ENCODE results near the gene PYM1.

PYM1 gene

GRCh38 chr12:55946553-55946952, 18.9 kb upstream of the PYM1 start:
- H3K9me3 ChIP-seq (ENCODE audit: insufficient read depth, low read depth, low read length): no peaks in the 10 kb centered on the region
- no peaks in the 10 kb centered on the region for H3K9me2 ChIP-seq (replicated peaks; ENCODE audit: low read depth, low read length)
- no peak overlapping the region for H2AFZ ChIP-seq (ENCODE audit: low read length)
- no peak overlapping the region for H3K9ac ChIP-seq (ENCODE audit: low read depth, low read length, poor library complexity, severe bottlenecking)
- H3F3A ChIP-seq (ENCODE audit: low read depth): no peaks in the 10 kb centered on the region
- H3K4me3 ChIP-seq (ENCODE audit: low read length, poor library complexity, severe bottlenecking): no peak overlapping the region
- H4K20me1 ChIP-seq (ENCODE audit: insufficient read depth, low read length, poor library complexity, severe bottlenecking): no peaks in the 10 kb centered on the region
- no peak for TF ChIP-seq EZH2phosphoT487 (IDR thresholded peaks at IDR 0.05; ENCODE audit: borderline replicate concordance)
- TF ChIP-seq CTCF (conservative IDR thresholded peaks at IDR 0.05; ENCODE audit: low read length): no peak
- H3K4me1 ChIP-seq (ENCODE audit: insufficient read depth, low read length, poor library complexity, severe bottlenecking): no peaks in the 10 kb centered on the region
- H3K79me2 ChIP-seq (ENCODE audit: insufficient read depth, low read length): no peaks in the 10 kb centered on the region
- H3K4me2 ChIP-seq (ENCODE audit: low read depth, low read length, poor library complexity, severe bottlenecking): no peak overlapping the region
- H3K36me3 ChIP-seq (ENCODE audit: insufficient read depth, low read length): peaks cover 27% of the 10 kb centered on the region; the same call in 1 of the 2 replicates
- H3K27me3 ChIP-seq (ENCODE audit: insufficient read depth, low read length, poor library complexity, severe bottlenecking): no peaks in the 10 kb centered on the region

GRCh38 chr12:55942577-55943136, 15.0 kb upstream of the PYM1 start:
- H3K79me2 ChIP-seq (ENCODE audit: insufficient read depth, low read length): no peaks in the 10 kb centered on the region
- H3K4me1 ChIP-seq (ENCODE audit: insufficient read depth, low read length, poor library complexity, severe bottlenecking): peaks cover 5% of the 10 kb centered on the region
- peaks cover 27% of the 10 kb centered on the region; the same call in 1 of the 2 replicates for H3K36me3 ChIP-seq (ENCODE audit: insufficient read depth, low read length)
- no peaks in the 10 kb centered on the region for H3K27me3 ChIP-seq (ENCODE audit: insufficient read depth, low read length, poor library complexity, severe bottlenecking)
- TF ChIP-seq EZH2phosphoT487 (IDR thresholded peaks at IDR 0.05; ENCODE audit: borderline replicate concordance) (no peak), CTCF (conservative IDR thresholded peaks at IDR 0.05; ENCODE audit: low read length) (no peak)
- no peak overlapping the region for H2AFZ ChIP-seq (ENCODE audit: low read length)
- no peak overlapping the region for H3K4me2 ChIP-seq (ENCODE audit: low read depth, low read length, poor library complexity, severe bottlenecking)
- no peaks in the 10 kb centered on the region for H3K9me3 ChIP-seq (ENCODE audit: insufficient read depth, low read depth, low read length)
- no peaks in the 10 kb centered on the region for H3K9me2 ChIP-seq (replicated peaks; ENCODE audit: low read depth, low read length)
- no peak overlapping the region for H3K4me3 ChIP-seq (ENCODE audit: low read length, poor library complexity, severe bottlenecking)
- no peaks in the 10 kb centered on the region for H3F3A ChIP-seq (ENCODE audit: low read depth)
- H4K20me1 ChIP-seq (ENCODE audit: insufficient read depth, low read length, poor library complexity, severe bottlenecking): no peaks in the 10 kb centered on the region
- no peak overlapping the region for H3K9ac ChIP-seq (ENCODE audit: low read depth, low read length, poor library complexity, severe bottlenecking)

GRCh38 chr12:55942055-55942454, 14.4 kb upstream of the PYM1 start:
- H2AFZ ChIP-seq (ENCODE audit: low read length): no peak overlapping the region
- H3K4me1 ChIP-seq (ENCODE audit: insufficient read depth, low read length, poor library complexity, severe bottlenecking): peaks cover 5% of the 10 kb centered on the region
- no peak overlapping the region for H3K9ac ChIP-seq (ENCODE audit: low read depth, low read length, poor library complexity, severe bottlenecking)
- H3F3A ChIP-seq (ENCODE audit: low read depth): no peaks in the 10 kb centered on the region
- no peaks in the 10 kb centered on the region for H3K9me2 ChIP-seq (replicated peaks; ENCODE audit: low read depth, low read length)
- H3K9me3 ChIP-seq (ENCODE audit: insufficient read depth, low read depth, low read length): no peaks in the 10 kb centered on the region
- H4K20me1 ChIP-seq (ENCODE audit: insufficient read depth, low read length, poor library complexity, severe bottlenecking): no peaks in the 10 kb centered on the region
- H3K27me3 ChIP-seq (ENCODE audit: insufficient read depth, low read length, poor library complexity, severe bottlenecking): no peaks in the 10 kb centered on the region
- peaks cover 27% of the 10 kb centered on the region; the same call in 1 of the 2 replicates for H3K36me3 ChIP-seq (ENCODE audit: insufficient read depth, low read length)
- no peak for TF ChIP-seq CTCF (conservative IDR thresholded peaks at IDR 0.05; ENCODE audit: low read length)
- TF ChIP-seq EZH2phosphoT487 (IDR thresholded peaks at IDR 0.05; ENCODE audit: borderline replicate concordance): no peak
- H3K4me3 ChIP-seq (ENCODE audit: low read length, poor library complexity, severe bottlenecking): no peak overlapping the region
- H3K4me2 ChIP-seq (ENCODE audit: low read depth, low read length, poor library complexity, severe bottlenecking): no peak overlapping the region
- no peaks in the 10 kb centered on the region for H3K79me2 ChIP-seq (ENCODE audit: insufficient read depth, low read length)
